PFSK-1 (cell line): ENCODE data around the gene SLC7A4. TPM values are rescaled to one million over a fixed set of nuclear protein-coding genes. Genes with fewer than 3 reads are reported as not detected.

Experiments used
- FOXP2 ChIP-seq: optimal IDR thresholded peaks from 2 replicates; pipeline ENCODE3; 2011; ENCODE audit warnings: borderline replicate concordance, control low read depth, inconsistent platforms; ENCODE audit not compliant: insufficient read depth; ENCODE audit errors: extremely low read length, extremely low read depth
- POLR2AphosphoS5 ChIP-seq: IDR thresholded peaks from 2 replicates; pipeline ENCODE4 v1.6.1; 2012; ENCODE audit warnings: low read depth, mild to moderate bottlenecking, control low read depth, low read length, moderate library complexity
- SIN3A ChIP-seq: IDR thresholded peaks from 2 replicates; pipeline ENCODE4 v1.6.1; 2012; ENCODE audit warnings: mild to moderate bottlenecking, low read length, moderate library complexity, borderline replicate concordance; ENCODE audit not compliant: insufficient read depth
- TAF1 ChIP-seq: IDR thresholded peaks from 2 replicates; pipeline ENCODE4 v1.6.1; 2012; ENCODE audit warnings: low read length, control low read depth, borderline replicate concordance; ENCODE audit not compliant: insufficient read depth
- polyA plus RNA-seq: library from polyadenylated mRNA; unstranded; fragments of >200 nt; gene quantifications from one replicate; pipeline ENCODE4 v1.2.1, GENCODE V29; 2012; ENCODE audit warnings: low read depth, missing spikeins; ENCODE audit not compliant: insufficient read length
- TF ChIP-seq, protein P1 (sequence below), 2 experiments: IDR thresholded peaks; 2 replicates each; pipeline versions ENCODE4 v1.6.1 to v1.8.0; 2011 to 2012; ENCODE audit warnings: low read depth in 2 of 2, low read length in 2 of 2, control low read depth in 1 of 2, inconsistent platforms in 1 of 2, mild to moderate bottlenecking in 1 of 2, moderate library complexity in 1 of 2; ENCODE audit not compliant: insufficient read depth in 1 of 2

Gene SLC7A4, protein sequence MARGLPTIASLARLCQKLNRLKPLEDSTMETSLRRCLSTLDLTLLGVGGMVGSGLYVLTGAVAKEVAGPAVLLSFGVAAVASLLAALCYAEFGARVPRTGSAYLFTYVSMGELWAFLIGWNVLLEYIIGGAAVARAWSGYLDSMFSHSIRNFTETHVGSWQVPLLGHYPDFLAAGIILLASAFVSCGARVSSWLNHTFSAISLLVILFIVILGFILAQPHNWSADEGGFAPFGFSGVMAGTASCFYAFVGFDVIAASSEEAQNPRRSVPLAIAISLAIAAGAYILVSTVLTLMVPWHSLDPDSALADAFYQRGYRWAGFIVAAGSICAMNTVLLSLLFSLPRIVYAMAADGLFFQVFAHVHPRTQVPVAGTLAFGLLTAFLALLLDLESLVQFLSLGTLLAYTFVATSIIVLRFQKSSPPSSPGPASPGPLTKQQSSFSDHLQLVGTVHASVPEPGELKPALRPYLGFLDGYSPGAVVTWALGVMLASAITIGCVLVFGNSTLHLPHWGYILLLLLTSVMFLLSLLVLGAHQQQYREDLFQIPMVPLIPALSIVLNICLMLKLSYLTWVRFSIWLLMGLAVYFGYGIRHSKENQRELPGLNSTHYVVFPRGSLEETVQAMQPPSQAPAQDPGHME
- polyA plus RNA-seq: 0.31 TPM

DNA sequence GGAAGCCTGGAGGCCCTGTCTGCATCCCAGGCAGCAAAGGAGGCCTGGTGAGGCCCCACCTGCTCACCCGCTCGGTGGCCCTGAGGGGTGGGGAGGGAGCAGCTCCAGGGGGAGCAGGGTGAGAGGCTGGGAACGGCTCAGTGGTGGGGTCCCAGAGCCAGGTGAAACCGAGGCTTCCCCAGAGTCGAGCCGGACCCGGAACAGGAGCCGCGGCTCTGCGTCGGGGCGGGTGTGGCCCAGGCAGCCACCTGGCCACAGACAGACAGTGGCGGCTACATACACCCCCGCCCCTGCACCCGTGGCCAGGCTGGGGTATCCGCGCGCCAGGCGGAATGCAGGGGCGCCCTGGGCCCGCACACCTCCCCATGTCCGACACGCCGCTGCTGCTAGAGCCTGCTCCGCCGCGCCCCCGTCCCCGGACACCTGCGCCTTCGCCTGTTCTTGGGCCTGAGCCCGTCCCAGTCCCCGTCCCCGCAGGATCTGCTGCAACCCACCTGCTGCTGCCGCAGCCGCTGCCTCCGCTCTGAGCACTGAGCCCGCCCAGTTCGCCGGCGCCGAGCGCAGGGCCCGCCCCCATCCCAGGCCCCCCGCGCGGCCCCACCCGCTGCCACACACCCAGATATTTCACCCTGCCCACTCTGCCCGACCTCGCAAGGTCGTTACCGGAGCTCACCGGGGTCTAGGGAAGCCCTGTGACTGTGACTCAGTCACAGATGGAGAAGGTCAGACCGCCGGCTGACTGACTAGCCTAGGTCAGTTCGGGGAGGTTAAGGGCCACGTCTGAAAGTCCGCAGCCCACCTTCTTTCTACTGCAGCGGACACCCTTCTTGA is at the start of gene SLC7A4:
SLC7A4 (minus strand) TSS at position 525 of the 831 bp plus-strand sequence. CDS start 749 bp downstream, outside the sequence.
- no peak for TF ChIP-seq POLR2AphosphoS5
- no peak for TF ChIP-seq FOXP2
- TF ChIP-seq SIN3A: no peak
- TF ChIP-seq, protein P1, sequence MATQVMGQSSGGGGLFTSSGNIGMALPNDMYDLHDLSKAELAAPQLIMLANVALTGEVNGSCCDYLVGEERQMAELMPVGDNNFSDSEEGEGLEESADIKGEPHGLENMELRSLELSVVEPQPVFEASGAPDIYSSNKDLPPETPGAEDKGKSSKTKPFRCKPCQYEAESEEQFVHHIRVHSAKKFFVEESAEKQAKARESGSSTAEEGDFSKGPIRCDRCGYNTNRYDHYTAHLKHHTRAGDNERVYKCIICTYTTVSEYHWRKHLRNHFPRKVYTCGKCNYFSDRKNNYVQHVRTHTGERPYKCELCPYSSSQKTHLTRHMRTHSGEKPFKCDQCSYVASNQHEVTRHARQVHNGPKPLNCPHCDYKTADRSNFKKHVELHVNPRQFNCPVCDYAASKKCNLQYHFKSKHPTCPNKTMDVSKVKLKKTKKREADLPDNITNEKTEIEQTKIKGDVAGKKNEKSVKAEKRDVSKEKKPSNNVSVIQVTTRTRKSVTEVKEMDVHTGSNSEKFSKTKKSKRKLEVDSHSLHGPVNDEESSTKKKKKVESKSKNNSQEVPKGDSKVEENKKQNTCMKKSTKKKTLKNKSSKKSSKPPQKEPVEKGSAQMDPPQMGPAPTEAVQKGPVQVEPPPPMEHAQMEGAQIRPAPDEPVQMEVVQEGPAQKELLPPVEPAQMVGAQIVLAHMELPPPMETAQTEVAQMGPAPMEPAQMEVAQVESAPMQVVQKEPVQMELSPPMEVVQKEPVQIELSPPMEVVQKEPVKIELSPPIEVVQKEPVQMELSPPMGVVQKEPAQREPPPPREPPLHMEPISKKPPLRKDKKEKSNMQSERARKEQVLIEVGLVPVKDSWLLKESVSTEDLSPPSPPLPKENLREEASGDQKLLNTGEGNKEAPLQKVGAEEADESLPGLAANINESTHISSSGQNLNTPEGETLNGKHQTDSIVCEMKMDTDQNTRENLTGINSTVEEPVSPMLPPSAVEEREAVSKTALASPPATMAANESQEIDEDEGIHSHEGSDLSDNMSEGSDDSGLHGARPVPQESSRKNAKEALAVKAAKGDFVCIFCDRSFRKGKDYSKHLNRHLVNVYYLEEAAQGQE (IDR thresholded peaks at IDR 0.05; ENCODE audit: insufficient read depth in 1 of 2, low read depth in 2 of 2, low read length in 2 of 2): no peak
- no peak for TF ChIP-seq TAF1

DNA sequence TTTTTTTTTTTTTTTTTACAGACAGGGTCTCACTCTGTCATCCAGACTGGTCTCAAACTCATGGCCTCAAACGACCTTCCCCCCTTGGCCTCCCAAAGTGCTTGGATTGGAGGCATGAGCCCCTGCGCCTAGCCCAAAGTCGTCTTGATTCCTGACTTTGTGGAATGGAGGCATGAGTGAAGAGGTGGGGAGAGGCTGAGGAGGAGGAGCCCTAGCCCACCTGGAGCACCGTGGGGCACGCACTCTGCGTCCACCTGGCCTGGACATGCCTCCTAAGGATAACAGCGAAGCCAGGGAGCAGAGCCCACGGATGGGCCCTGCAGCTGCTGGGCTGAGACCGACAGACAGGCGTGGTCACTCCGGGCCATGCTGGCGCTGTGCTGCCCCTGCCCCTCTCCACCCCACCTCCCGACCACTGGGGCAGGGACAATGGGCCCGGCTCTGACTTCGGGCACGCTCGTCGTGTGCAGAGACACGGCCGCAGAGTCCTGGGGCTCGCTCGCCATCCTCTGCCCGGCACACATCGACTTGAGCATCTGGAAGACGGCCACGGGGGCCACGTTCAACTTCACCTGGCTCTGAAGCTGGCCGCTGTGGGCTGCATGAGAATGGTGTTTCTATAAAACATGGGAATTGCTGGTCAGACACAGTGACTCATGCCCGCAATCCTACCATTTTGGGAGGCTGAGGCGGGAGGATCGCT is 48.2 kb upstream of the SLC7A4 start:
- TF ChIP-seq FOXP2 (no peak), SIN3A (no peak), TAF1 (no peak), POLR2AphosphoS5 (no peak)
- TF ChIP-seq, protein P1 (IDR thresholded peaks at IDR 0.05; ENCODE audit: insufficient read depth in 1 of 2, low read depth in 2 of 2, low read length in 2 of 2): no peak

DNA sequence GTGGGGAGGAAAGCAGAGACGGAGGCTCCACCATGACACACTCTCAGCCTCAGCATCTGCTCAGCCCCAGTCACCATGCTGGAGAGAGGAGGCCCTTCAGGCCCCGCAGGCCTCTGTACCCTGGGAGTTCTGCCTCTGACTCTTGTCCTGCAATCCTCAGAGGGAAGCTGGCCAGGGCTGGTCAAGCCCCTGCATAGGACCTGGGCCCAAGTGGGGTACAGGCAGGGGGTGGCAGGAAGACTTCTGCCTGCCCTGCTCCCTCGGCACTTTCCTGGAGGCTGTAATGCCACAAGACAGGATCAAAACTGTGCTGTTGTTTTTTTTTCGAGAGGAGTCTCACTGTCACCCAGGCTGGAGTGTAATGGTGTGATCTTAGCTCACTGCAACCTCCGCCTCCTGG is 47.1 kb upstream of the SLC7A4 start:
- TF ChIP-seq FOXP2 (no peak), POLR2AphosphoS5 (no peak), SIN3A (no peak), TAF1 (no peak)
- TF ChIP-seq, protein P1 (IDR thresholded peaks at IDR 0.05; ENCODE audit: insufficient read depth in 1 of 2, low read depth in 2 of 2, low read length in 2 of 2): no peak

DNA sequence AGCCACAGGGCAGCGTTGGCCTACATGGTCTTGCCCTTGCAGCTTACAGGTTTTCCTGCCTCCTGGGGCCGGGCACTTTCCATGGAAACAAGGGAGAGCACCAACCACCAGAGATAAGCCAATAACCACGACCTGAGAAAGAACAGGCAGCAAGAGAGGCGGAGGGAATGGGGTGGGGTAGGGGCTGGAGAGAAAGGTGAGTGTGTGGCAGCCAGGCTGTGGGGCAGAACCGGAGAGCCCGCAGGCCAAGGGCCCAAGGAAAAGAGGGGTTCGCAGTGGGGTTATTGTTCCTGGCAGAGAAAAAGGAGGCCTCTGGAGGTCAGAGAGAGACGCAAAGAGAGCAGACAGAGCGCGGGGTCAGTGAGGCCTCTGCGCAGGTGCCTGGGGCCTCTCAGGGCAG is 46.6 kb upstream of the SLC7A4 start:
- TF ChIP-seq, protein P1 (IDR thresholded peaks at IDR 0.05; ENCODE audit: insufficient read depth in 1 of 2, low read depth in 2 of 2, low read length in 2 of 2): no peak
- no peak for TF ChIP-seq POLR2AphosphoS5
- TF ChIP-seq SIN3A: no peak
- no peak for TF ChIP-seq TAF1
- no peak for TF ChIP-seq FOXP2
